K562 (cell line): ENCODE results near the gene CFAP20DC. TPM values are rescaled to one million over a fixed set of nuclear protein-coding genes. Genes with fewer than 3 reads are reported as not detected.

Experiments used
- CHD4 ChIP-seq: fragments of 200-600 bp; sonication (generic); IDR thresholded peaks from 3 replicates; pipeline ENCODE4 v1.6.1; 2012; ENCODE audit warnings: low read depth, mild to moderate bottlenecking, mixed read lengths, low read length, inconsistent platforms; ENCODE audit not compliant: insufficient read depth, insufficient replicate concordance, poor library complexity, severe bottlenecking
- E2F1 ChIP-seq: sonication (generic); formaldehyde crosslinking; IDR thresholded peaks from 2 replicates; pipeline ENCODE4 v1.8.1; 2023; ENCODE audit warnings: mild to moderate bottlenecking, missing genetic modification reagents, moderate library complexity
- ESRRA ChIP-seq: fragments of 450-650 bp; IDR thresholded peaks from 2 replicates; pipeline ENCODE4 v1.6.1; 2014; ENCODE audit warnings: low read depth, mild to moderate bottlenecking, moderate library complexity, borderline replicate concordance
- HSF4 ChIP-seq: fragments of 250-450 bp; sonication (Bioruptor Pico); IDR thresholded peaks from 2 replicates; pipeline ENCODE4 v2.1.2; 2022; ENCODE audit warnings: mild to moderate bottlenecking, moderate library complexity, borderline replicate concordance
- MCM3 ChIP-seq: fragments of 450-650 bp; IDR thresholded peaks from 2 replicates; pipeline ENCODE4 v1.6.1; 2016
- PHF21A ChIP-seq: fragments of 450-650 bp; IDR thresholded peaks from 2 replicates; pipeline ENCODE4 v1.6.1; 2017; ENCODE audit warnings: low read depth, borderline replicate concordance
- PYGO2 ChIP-seq: fragments of 450-650 bp; IDR thresholded peaks from 2 replicates; pipeline ENCODE4 v1.6.1; 2016; ENCODE audit warnings: mild to moderate bottlenecking, missing genetic modification characterization, moderate library complexity, missing compliant biosample characterization
- RCOR1 ChIP-seq, 2 experiments: IDR thresholded peaks; 2 replicates each; pipeline ENCODE4 v1.6.1; 2012; ENCODE audit warnings: low read depth in 2 of 2, low read length in 2 of 2, borderline replicate concordance in 1 of 2, improper control_type of control experiment in 1 of 2
- RNF219 ChIP-seq: fragments of 250-450 bp; sonication (Bioruptor Pico); IDR thresholded peaks from 2 replicates; pipeline ENCODE4 v1.5.0; 2022; ENCODE audit warnings: mild to moderate bottlenecking
- ZNF121 ChIP-seq: sonication (generic); formaldehyde crosslinking; conservative IDR thresholded peaks from 2 replicates; pipeline ENCODE4 v1.8.0; 2022; ENCODE audit warnings: missing genetic modification reagents
- polyA plus RNA-seq, 8 experiments: library from polyadenylated mRNA; depleted of rRNA in 4 of 8; stranded (reverse) in 5 of 8; unstranded in 3 of 8; fragments of >200 nt; fragmentation: Nextera tagmentation in 2 of 8; fragmentation: Illumina TruSeq in 1 of 8; extraction: Ambion mirVana in 2 of 8; extraction: Trizol in 1 of 8; gene quantifications; 2 replicates each; pipeline versions ENCODE4 v1.2.1 to v1.2.3, GENCODE V29; 2011 to 2014; ENCODE audit warnings: inconsistent platforms in 1 of 8, missing spikeins in 1 of 8
- total RNA-seq, 7 experiments: library from RNA; depleted of rRNA in 6 of 7; stranded (reverse); fragments of >200 nt in 6 of 7; fragmentation: Illumina TruSeq in 2 of 7; extraction: Trizol in 2 of 7; gene quantifications; 2 replicates each; pipeline versions ENCODE4 v1.2.1 to v1.2.3, GENCODE V29; 2011 to 2021; ENCODE audit warnings: low replicate concordance in 1 of 7
- TF ChIP-seq, protein P1 (sequence below), 2 experiments: fragments of 450-650 bp; formaldehyde crosslinking in 1 of 2; IDR thresholded peaks; 2 replicates each; pipeline versions ENCODE4 v1.4.0 to v1.6.1; 2014 to 2020; ENCODE audit warnings: mild to moderate bottlenecking in 2 of 2, borderline replicate concordance in 1 of 2, low read depth in 1 of 2
- TF ChIP-seq, protein P2 (sequence below): fragments of 150-350 bp; conservative IDR thresholded peaks from 2 replicates; pipeline ENCODE4 v1.6.1; 2014; ENCODE audit warnings: low read length
- TF ChIP-seq, protein P3 (sequence below): fragments of 250-450 bp; sonication (Bioruptor Pico); IDR thresholded peaks from 2 replicates; pipeline ENCODE4 v1.5.0; 2021

The CFAP20DC gene
- total and polyA plus RNA-seq, 9 of the 15 experiments (the other 6 are each of a cell fraction or from before 2014, with no cell fraction given): 1.6 to 5.9 (median 4.6) TPM

- TF ChIP-seq, protein P1, sequence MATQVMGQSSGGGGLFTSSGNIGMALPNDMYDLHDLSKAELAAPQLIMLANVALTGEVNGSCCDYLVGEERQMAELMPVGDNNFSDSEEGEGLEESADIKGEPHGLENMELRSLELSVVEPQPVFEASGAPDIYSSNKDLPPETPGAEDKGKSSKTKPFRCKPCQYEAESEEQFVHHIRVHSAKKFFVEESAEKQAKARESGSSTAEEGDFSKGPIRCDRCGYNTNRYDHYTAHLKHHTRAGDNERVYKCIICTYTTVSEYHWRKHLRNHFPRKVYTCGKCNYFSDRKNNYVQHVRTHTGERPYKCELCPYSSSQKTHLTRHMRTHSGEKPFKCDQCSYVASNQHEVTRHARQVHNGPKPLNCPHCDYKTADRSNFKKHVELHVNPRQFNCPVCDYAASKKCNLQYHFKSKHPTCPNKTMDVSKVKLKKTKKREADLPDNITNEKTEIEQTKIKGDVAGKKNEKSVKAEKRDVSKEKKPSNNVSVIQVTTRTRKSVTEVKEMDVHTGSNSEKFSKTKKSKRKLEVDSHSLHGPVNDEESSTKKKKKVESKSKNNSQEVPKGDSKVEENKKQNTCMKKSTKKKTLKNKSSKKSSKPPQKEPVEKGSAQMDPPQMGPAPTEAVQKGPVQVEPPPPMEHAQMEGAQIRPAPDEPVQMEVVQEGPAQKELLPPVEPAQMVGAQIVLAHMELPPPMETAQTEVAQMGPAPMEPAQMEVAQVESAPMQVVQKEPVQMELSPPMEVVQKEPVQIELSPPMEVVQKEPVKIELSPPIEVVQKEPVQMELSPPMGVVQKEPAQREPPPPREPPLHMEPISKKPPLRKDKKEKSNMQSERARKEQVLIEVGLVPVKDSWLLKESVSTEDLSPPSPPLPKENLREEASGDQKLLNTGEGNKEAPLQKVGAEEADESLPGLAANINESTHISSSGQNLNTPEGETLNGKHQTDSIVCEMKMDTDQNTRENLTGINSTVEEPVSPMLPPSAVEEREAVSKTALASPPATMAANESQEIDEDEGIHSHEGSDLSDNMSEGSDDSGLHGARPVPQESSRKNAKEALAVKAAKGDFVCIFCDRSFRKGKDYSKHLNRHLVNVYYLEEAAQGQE (IDR thresholded peaks at IDR 0.05; ENCODE audit: borderline replicate concordance): no peak
- TF ChIP-seq, protein P1 (CRISPR knock-in tag; IDR thresholded peaks at IDR 0.05; ENCODE audit: low read depth): no peak
- TF ChIP-seq RCOR1 (IDR thresholded peaks at IDR 0.05; ENCODE audit: borderline replicate concordance in 1 of 2, low read depth in 2 of 2, low read length in 2 of 2): no peak
- TF ChIP-seq ZNF121 (CRISPR knock-in tag): no peak
- TF ChIP-seq CHD4: no peak
- TF ChIP-seq ESRRA: no peak
- no peak for TF ChIP-seq PHF21A
- TF ChIP-seq E2F1 (CRISPR knock-in tag): no peak
- no peak for TF ChIP-seq HSF4 (CRISPR knock-in tag)
- no peak for TF ChIP-seq RNF219 (CRISPR knock-in tag)
- no peak for TF ChIP-seq PYGO2 (tag)
- no peak for TF ChIP-seq MCM3
- TF ChIP-seq, protein P2, sequence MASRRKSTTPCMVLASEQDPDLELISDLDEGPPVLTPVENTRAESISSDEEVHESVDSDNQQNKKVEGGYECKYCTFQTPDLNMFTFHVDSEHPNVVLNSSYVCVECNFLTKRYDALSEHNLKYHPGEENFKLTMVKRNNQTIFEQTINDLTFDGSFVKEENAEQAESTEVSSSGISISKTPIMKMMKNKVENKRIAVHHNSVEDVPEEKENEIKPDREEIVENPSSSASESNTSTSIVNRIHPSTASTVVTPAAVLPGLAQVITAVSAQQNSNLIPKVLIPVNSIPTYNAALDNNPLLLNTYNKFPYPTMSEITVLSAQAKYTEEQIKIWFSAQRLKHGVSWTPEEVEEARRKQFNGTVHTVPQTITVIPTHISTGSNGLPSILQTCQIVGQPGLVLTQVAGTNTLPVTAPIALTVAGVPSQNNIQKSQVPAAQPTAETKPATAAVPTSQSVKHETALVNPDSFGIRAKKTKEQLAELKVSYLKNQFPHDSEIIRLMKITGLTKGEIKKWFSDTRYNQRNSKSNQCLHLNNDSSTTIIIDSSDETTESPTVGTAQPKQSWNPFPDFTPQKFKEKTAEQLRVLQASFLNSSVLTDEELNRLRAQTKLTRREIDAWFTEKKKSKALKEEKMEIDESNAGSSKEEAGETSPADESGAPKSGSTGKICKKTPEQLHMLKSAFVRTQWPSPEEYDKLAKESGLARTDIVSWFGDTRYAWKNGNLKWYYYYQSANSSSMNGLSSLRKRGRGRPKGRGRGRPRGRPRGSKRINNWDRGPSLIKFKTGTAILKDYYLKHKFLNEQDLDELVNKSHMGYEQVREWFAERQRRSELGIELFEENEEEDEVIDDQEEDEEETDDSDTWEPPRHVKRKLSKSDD: no peak
- TF ChIP-seq, protein P3, sequence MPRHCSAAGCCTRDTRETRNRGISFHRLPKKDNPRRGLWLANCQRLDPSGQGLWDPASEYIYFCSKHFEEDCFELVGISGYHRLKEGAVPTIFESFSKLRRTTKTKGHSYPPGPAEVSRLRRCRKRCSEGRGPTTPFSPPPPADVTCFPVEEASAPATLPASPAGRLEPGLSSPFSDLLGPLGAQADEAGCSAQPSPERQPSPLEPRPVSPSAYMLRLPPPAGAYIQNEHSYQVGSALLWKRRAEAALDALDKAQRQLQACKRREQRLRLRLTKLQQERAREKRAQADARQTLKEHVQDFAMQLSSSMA: no peak
Observed at GRCh38 chr3:58899953-58900298, 149.9 kb downstream of the CFAP20DC start (continued).
